ENCODE measurements around the gene NFKBIA.

- TF ChIP-seq POLR2AphosphoS5 (IDR thresholded peaks at IDR 0.05; ENCODE audit: borderline replicate concordance, low read depth, low read length) (no peak), EZH2 (IDR thresholded peaks at IDR 0.05) (no peak)
Observed at GRCh38 chr14:35420036-35420811, 15.7 kb upstream of the NFKBIA start.
